ENCODE data around the gene PEPD.

PEPD gene

GRCh38 chr19:33471111-33471996 is 50.2 kb downstream of the PEPD start:
- no peak for DNase-seq

DNA sequence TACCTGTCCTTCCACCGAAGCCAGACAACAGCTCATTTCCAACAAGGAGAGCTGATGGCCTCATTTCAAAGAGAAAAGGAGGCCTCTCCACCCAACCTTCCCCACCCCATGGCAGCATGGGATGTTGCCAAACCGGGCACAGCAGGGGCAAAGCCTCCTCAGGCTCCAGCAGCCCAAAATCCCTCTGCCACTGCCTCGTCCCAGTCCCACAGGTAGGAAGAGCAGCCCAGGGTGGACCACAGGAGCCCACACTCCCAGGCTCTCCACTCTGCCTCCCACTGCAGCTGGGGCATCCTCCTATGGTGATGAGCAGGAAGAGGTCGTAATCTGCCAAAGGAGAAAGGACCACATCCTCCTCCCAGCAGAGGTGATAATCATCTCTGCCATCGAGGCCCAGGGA is 50.9 kb downstream of the PEPD start:
- no peak for DNase-seq

GRCh38 chr19:33470040-33470330 is 51.6 kb downstream of the PEPD start:
- no peak for DNase-seq

DNA sequence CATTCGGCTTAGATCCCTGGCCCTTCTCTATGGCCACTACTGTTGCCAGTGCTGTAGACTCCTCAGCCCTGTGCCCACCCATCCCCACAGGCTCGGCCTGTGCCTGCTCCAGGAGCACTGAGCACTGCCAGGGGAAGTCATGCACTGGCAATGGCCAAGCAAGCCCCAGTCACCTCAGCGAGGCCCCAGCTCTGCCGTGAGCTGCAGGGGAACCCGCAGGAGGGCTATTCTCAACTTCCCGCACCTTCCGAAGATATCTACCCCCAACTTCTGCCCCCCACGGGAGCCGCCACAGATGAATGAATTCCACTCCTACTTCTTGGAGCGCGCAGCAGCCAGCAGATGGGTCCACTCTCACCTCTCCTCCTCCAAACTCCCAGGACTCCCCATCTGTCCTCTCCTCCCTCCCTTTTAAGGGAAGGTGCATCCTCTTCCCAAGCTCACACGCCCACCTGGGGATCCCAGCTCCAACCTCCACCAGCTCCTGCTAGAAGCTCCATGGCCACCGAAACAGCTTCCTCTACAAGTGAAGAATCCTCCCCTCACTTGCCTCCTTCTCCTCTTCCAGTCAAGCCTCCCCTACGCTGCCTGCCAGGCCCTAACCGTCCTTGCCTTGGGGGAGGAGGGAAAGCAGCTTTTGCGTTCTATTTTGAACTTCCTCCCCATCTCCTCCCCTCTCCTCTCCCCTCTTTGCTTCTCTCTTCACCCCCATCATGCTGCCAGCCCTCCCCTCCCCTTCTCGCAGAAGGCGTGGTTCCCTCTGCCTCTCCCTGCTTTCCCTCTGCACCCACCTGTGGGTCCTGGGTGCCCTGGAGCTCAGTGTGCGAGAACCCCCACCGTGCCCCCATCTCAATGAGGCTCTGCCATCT is 52.2 kb downstream of the PEPD start:
- no peak for DNase-seq

- DNase-seq = no peak
These were observed 53.0 kb downstream of the PEPD start for GRCh38 chr19:33468361-33469170.

DNA sequence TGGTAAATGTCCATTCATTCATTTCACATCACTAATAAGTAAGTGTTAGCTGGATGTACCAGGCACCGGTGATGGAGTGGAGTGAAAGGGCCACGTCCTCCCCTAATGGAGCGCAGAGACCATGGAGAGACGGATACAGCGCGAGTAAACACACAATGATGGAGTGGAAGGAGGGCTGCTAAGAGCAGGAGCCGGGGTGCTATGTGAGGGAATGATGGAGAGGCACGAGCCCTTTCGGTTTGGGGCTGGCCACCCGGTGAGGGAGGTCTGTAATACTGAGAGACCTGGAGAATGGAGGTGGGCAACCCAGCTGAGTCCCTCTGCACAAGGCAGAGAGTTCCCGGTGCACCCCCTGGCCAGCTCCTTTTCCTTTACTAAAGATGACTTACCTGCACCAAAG is 53.7 kb downstream of the PEPD start:
- DNase-seq = no peak

DNA sequence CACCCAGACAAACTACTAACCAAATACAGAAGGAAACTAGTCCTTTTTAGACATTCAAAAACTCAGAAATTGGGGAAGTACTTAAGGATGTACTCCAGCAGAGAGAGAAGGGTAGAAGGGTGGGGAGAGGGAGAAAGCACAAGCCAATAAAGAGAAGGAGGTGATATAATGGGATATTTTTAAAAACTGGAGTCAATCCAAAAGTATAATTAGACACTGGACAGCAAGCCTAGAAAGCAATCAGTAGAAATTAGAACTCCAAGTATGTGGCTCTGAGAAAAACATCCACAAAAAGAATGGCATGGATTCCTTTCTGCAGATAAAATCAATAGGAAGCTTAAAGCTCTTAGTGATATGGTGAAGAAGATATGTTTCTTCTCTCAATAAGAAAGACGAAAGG is 55.8 kb downstream of the PEPD start:
- no peak for DNase-seq

GRCh38 chr19:33465371-33465770 is 56.2 kb downstream of the PEPD start:
- DNase-seq = no peak

DNA sequence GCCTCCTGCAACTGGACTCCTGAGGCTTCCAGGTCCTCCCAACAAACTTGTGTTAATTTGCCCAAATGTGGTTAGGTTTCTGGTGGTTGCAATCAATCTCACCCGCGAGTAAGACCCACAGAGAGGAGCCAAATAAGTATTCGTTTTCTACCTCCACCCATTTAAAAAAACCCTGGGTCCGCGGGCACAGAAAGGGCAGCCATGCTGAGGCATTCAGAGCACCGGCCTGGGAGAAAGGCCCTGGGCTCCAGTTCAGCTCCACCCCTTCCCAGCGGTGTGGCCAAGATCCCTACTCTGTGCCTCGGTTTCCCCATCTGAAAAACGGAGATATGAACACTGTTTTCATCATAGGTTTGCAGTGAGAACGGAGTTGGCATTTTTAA is 56.9 kb downstream of the PEPD start:
- DNase-seq = no peak

- no peak for DNase-seq
These were observed 57.4 kb downstream of the PEPD start for GRCh38 chr19:33464010-33464732.

DNA sequence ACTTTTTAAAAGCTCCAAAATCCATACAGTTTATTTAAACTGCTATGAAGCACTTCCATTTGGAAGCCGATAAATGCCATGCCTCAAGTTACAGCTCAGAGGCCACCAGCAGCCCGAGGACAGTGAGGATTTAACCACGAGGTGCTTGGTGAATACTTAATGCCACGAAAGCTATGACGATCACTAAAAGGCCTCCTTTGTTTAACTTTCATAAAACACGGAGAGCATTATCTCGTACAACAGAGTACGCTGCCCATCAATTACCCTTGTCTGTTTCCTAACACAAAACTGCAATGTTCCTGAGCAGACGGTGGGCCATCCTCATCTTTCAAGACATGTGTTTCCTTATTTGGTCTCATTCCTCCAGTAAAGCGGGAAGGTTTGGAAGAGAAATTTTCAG is 58.4 kb downstream of the PEPD start:
- DNase-seq = no peak

DNA sequence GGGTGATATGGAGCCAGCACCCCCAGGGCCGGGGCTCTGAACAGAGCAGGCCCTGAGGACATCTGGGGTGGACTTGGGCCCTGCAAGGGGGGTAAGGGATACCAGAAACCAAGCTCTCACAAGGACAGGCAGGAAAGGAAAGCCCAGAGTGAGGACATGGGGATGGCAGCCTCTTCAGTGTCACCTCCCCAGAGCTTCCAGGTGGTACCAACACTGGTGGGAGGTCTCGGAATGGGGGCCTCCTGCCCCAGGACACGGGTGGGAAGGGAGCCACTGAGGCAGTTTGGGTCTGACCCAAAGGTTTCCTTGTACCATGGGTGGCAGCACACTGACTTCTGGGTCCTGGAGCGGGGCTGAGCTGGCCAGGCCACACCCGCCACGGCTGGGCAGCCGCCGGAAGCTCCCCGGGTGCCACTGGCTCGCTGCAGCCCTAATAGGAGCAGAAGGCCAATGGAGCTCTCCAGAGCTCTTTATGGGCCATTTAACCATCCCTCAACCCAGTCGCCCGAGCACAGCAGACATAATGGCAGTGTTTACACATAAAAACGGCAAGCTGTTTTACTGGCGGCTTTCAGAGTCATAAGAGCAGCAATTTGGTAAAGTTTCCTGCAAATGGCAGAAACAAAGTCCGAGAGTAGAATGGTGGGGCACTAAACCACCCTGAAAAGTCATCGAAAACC is 59.3 kb downstream of the PEPD start:
- DNase-seq = no peak

DNA sequence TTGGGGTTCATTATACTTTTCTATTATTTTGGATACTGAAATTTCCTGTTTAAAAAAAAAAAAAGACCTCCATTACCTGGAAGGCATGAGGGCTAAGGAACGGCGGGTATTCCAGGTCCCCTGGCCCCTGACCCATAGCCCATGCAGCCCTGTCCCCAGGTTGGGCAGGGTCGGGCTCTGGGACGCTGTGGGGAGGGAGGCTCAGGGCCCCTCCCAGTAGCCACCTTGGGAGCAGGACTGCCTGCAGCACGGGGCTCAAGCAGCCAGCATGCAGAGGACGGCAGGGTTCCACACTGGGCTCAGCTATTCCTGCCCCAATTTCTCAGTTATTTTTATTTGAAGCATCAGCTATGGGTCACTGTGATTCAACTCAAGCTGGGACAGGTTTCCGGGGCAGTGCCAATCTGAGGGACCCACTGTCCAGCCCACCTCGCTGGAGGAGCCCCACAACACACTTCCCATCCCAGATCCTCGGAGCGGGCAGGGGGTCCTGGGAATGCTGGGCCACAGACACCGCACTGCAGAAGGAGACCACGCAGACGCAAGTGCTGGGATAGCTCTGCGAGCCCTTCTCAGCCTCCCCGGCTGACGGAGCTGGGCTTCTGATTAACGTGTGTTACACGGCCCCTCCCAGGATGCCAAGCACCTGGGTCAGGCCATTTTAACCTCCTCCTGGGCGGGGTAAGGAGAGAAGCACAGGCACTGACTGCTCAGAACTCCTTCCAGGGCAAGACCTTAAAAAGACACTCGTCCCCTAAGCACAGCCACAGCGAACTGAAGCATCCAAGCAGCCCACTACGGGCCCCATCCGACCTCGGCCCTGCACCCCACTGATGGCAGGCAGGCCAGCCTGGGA is 60.1 kb downstream of the PEPD start:
- no peak for DNase-seq

GRCh38 chr19:33460221-33460908 is 61.2 kb downstream of the PEPD start:
- no peak for DNase-seq

DNA sequence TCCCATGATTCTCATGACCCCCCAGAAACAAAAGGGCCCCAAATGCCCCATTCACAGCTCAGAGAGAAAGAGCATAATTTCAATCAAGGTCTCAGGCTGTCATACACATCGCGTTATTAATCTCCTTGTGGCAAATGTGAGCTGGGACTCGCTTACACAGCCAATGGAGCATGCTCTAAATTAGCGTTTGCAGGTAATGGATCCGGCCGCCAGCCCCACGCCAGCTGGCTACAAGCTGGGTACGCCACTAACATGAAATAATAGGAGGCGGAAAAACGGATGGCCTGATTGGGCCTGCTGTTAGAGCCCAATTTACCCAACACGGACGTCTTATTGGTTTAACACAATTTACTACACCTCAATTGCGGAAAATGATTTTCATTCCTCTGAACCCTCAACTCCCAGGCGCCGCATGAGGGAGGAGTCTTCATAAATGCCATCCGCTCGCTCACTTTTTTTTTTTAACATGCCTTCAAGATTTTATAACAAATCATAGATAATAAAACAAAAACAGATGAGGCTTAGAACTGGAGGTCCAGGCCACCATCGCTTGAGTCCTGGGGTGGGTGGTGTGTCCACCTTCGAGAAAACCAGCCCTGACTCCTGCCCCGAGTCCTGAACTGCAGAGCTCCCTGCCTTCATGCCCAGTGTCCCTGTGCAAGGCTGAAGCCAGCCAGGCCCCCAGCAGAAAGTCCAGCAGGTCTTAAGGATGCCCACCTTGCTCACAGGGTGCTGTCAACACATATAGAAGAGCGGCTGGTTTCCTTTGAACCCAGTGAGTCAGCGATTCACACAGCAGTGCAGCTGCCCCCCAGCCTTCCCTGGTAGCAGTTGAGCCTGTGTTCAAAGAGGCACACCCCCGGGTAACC is 62.1 kb downstream of the PEPD start:
- no peak for DNase-seq

DNA sequence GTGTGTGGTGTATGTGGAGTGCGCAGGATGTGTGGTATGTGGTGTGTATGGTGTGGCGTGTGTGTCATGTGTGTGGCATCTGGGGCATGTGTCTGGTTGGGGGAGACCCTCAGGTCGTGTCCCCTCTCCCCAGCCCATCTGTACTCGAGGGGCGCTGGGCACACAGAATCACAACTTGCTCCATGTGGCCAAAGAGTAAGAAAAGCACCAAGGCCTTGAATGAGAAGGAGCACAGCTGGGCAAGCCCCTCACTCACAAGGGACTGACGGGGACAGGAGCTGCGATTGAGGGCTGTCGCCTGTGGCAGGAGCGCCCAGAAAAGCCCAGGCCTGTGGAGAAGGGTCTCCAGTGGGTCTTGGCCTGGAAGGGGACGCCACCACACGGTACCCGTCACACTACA is 62.8 kb downstream of the PEPD start:
- DNase-seq = no peak

GRCh38 chr19:33458171-33458633 is 63.4 kb downstream of the PEPD start:
- no peak for DNase-seq

- DNase-seq = no peak
These were observed 64.8 kb downstream of the PEPD start for GRCh38 chr19:33456845-33457220.

DNA sequence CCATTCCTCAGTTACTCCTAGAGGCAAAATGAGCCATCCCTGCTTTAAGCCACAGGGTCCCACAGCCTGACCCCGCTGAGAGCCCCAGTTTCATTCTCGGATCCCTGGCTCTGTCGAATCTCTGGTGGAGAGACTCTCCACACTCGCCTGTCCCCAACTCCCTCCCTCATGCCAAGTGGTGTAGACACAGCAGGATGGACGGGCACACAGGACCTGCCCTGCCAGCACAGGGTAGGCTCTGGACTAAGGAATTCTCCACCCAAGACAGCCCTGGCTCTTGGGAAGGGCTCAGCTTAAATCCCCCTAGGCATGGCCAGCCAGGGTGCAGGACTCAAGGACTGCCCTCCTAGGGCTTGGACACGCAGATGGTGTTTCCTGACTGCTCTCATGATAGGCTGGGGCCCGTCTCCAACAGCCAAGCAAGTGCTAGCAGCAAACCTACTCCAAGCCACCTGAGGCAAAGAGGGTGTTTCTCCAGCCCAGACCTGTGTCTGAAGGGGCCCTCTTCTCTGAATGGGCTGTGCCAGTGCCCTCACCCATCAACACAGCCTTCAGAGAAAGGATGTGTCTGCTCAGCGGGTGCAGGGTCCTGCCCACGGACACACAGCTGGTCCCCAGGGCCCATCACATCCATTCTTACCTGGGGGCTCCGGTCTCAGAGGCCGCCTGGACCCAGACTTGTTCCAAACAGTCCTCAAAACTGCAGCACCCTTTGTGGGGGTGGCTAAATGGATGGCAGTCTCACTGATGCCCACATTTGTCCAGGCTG is 65.3 kb downstream of the PEPD start:
- no peak for DNase-seq
